A204.1 (cell line): Measurements from ENCODE around the gene IRX1.

Experiments used
- FAIRE-seq: peaks from 2 replicates; lab custom pipeline; 2012; peaks lifted over from hg19 to GRCh38; lab: Jason Lieb, UNC

The IRX1 gene

DNA sequence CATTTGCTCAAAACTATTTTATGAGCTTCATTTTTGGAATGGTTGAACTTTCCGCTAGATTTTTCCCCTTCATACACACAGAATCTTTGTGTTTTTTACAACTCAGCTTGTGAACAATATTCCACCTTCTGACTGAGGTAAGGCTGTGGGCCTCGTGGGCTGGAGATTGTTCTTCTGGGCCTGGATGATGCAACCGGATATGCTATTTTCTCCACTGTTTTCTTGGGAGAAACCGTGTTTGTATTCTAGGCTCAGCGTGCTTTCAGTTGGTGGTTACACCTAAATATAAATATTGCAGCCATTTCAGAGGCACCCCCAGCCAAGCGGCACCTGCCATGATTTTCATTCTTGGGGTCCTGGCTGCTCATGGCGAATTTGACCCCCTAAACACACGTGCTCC, 55.2 kb downstream of the IRX1 start:
- FAIRE-seq: no peak
